ENCODE data around the gene RRM1. TPM values are rescaled to one million over a fixed set of nuclear protein-coding genes. Genes with fewer than 3 reads are reported as not detected.

The RRM1 gene
- total RNA-seq, 1 experiment from 2014 or later: 138 TPM

GRCh38 chr11:4181782-4182721, 87.5 kb downstream of the RRM1 start:
- Histone ChIP-seq H3K9ac (ENCODE audit: extremely low read depth, insufficient read length, low read length) (no peak overlapping the region), H2BK12ac (ENCODE audit: insufficient read length, low read depth, low read length) (no peak overlapping the region), H3K23ac (ENCODE audit: insufficient read length, low read depth, low read length) (no peak overlapping the region), H4K20me1 (ENCODE audit: control insufficient read depth, insufficient read depth, insufficient read length) (no peaks in the 10 kb centered on the region), H3K14ac (ENCODE audit: insufficient read depth, low read length) (no peak overlapping the region), H3K4ac (ENCODE audit: low read depth, low read length) (no peak overlapping the region), H3K9me3 (ENCODE audit: control insufficient read depth, low read depth, low read length) (no peaks in the 10 kb centered on the region), H2BK15ac (ENCODE audit: low read depth, low read length) (no peak overlapping the region), H4K91ac (ENCODE audit: insufficient read length, low read depth, low read length) (no peak overlapping the region), H2BK5ac (ENCODE audit: insufficient read length, low read length) (no peak overlapping the region), H2BK120ac (ENCODE audit: low read depth, low read length, poor library complexity, severe bottlenecking) (no peak overlapping the region), H3K27me3 (ENCODE audit: insufficient read depth, low read length) (no peaks in the 10 kb centered on the region), H3K79me2 (ENCODE audit: insufficient read depth, low read length) (no peaks in the 10 kb centered on the region), H3K23me2 (ENCODE audit: insufficient read length, low read depth, low read length, poor library complexity, severe bottlenecking) (no peaks in the 10 kb centered on the region), H3K56ac (ENCODE audit: insufficient read length, low read depth, low read length) (no peak overlapping the region), H4K5ac (ENCODE audit: insufficient read length, low read depth, low read length) (no peak overlapping the region), H2AK5ac (ENCODE audit: insufficient read length, low read length) (no peak overlapping the region), H3K79me1 (ENCODE audit: insufficient read depth, low read depth, low read length, poor library complexity, severe bottlenecking) (no peaks in the 10 kb centered on the region), H2BK20ac (ENCODE audit: low read depth, low read length, poor library complexity, severe bottlenecking) (no peak overlapping the region), H3T11ph (ENCODE audit: low read length) (no peak overlapping the region), H3K18ac (ENCODE audit: insufficient read length, low read depth, low read length) (no peak overlapping the region), H3K27ac (ENCODE audit: insufficient read length, low read depth, low read length) (no peak overlapping the region), H4K8ac (replicated peaks; ENCODE audit: insufficient read length, low read depth, low read length) (no peak overlapping the region), H2AFZ (ENCODE audit: low read length) (no peak overlapping the region), H3K4me2 (ENCODE audit: insufficient read depth, insufficient read length, low read length) (no peak overlapping the region), H3K4me1 (ENCODE audit: insufficient read depth, low read length) (no peaks in the 10 kb centered on the region)
- peak; percentile 84 for DNase-seq
- WGBS (ENCODE audit: extremely low coverage, insufficient read length, low lambda C conversion rate): no CpG with 5 or more reads among the region's 9 CpGs
- Mint-ChIP-seq H3K36me3 (ENCODE audit: insufficient read depth in 1 of 3, low read depth in 3 of 3) (no peaks in the 10 kb centered on the region), H3K4me1 (peaks cover 2% of the 10 kb centered on the region in 2 experiments; a peak in 1 of 4 replicates), H3K27ac (no peak overlapping the region), H3K27me3 (ENCODE audit: low read depth) (peaks cover 4% of the 10 kb centered on the region), H3K4me3 (no peak overlapping the region), H3K9me3 (no peaks in the 10 kb centered on the region)
- TF ChIP-seq CTCF (conservative IDR thresholded peaks at IDR 0.05): peak; percentile 76
